ENCODE results near the gene NCOA7.

DNA sequence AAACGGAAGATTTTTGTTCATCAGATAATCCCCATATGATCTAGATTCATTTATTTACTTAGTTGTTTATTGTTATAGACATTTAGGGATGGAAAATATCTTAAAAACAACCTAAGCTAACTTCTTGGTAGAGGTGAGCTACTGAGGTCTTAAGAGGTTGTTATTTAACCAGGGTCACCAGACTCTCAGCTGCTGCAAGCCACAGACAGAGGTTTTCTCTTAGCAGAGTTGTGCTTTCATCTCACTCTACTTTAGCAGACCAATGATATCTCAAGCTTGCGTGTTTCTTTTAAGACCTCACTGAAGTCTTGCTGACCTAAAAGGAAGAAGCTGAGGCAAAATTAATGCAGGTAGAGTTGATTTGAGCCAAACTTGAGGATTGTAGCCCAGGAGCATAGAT, 43.6 kb downstream of the NCOA7 start:
- TF ChIP-seq, protein P1, sequence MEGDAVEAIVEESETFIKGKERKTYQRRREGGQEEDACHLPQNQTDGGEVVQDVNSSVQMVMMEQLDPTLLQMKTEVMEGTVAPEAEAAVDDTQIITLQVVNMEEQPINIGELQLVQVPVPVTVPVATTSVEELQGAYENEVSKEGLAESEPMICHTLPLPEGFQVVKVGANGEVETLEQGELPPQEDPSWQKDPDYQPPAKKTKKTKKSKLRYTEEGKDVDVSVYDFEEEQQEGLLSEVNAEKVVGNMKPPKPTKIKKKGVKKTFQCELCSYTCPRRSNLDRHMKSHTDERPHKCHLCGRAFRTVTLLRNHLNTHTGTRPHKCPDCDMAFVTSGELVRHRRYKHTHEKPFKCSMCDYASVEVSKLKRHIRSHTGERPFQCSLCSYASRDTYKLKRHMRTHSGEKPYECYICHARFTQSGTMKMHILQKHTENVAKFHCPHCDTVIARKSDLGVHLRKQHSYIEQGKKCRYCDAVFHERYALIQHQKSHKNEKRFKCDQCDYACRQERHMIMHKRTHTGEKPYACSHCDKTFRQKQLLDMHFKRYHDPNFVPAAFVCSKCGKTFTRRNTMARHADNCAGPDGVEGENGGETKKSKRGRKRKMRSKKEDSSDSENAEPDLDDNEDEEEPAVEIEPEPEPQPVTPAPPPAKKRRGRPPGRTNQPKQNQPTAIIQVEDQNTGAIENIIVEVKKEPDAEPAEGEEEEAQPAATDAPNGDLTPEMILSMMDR (IDR thresholded peaks at IDR 0.05 in 2 of 3, conservative IDR thresholded peaks at IDR 0.05 in 1 of 3; ENCODE audit: control insufficient read depth in 2 of 3, extremely low read depth in 1 of 3, insufficient read depth in 1 of 3, low read depth in 3 of 3, low read length in 3 of 3) = no peak
- no peak for TF ChIP-seq HCFC1 (IDR thresholded peaks at IDR 0.05; ENCODE audit: low read length)
- no peak for TF ChIP-seq EZH2 (IDR thresholded peaks at IDR 0.05; ENCODE audit: borderline replicate concordance, control insufficient read depth, low read depth, low read length)
- TF ChIP-seq POLR2A (IDR thresholded peaks at IDR 0.05; ENCODE audit: low read depth, low read length) = no peak
- no peak for TF ChIP-seq ZNF207 (IDR thresholded peaks at IDR 0.05; ENCODE audit: borderline replicate concordance)
- TF ChIP-seq MXI1 (IDR thresholded peaks at IDR 0.05; ENCODE audit: low read depth, low read length) = no peak
- TF ChIP-seq FOS (IDR thresholded peaks at IDR 0.05; ENCODE audit: borderline replicate concordance, extremely low read depth, insufficient read length) = no peak
- no peak for TF ChIP-seq RAD21 (IDR thresholded peaks at IDR 0.05; ENCODE audit: insufficient read depth, low read depth, low read length)
- no peak for TF ChIP-seq PML (IDR thresholded peaks at IDR 0.05; ENCODE audit: low read length)
- no peak for TF ChIP-seq SMC3 (IDR thresholded peaks at IDR 0.05; ENCODE audit: borderline replicate concordance, low read length)
- TF ChIP-seq CHD1 (IDR thresholded peaks at IDR 0.05; ENCODE audit: low read depth, low read length) = no peak
- TF ChIP-seq NR2C2 (IDR thresholded peaks at IDR 0.05; ENCODE audit: borderline replicate concordance, control insufficient read depth, insufficient read length, low read depth) = no peak
- TF ChIP-seq STAT1 (conservative IDR thresholded peaks at IDR 0.05) = no peak

Data from GM12878 (cell line).